H1 (cell line): ENCODE measurements around the gene SUSD5. TPM values are rescaled to one million over a fixed set of nuclear protein-coding genes. Genes with fewer than 3 reads are reported as not detected.

Source experiments
- polyA plus RNA-seq, 7 experiments: library from polyadenylated mRNA; depleted of rRNA in 3 of 7; stranded (reverse) in 5 of 7; unstranded in 2 of 7; fragments of >200 nt in 5 of 7; fragments of 200-250 nt in 2 of 7; gene quantifications; 1 replicate in 5 of 7; 2 replicates in 1 of 7; 4 replicates in 1 of 7; pipeline versions ENCODE4 v1.2.1 to v1.2.3, GENCODE V29; 2011 to 2013; ENCODE audit warnings: missing spikeins in 2 of 7, mixed read lengths in 2 of 7
- total RNA-seq: library from RNA; stranded (reverse); fragmentation: NEBNext Ultra II Directional; extraction: Animal tissue kit (Norgen Biotek cat#: 25700); gene quantifications from 2 replicates; pipeline ENCODE4 v1.2.1, GENCODE V29; 2021
- TF ChIP-seq, protein P1 (sequence below): IDR thresholded peaks from 2 replicates; pipeline ENCODE4 v1.6.1; 2011; ENCODE audit warnings: low read length, improper control_type of control experiment

SUSD5 gene
- total and polyA plus RNA-seq, 2 of the 8 experiments (the other 6 are each of a cell fraction or from before 2014, with no cell fraction given), result 0.92 to 3.3 TPM

DNA sequence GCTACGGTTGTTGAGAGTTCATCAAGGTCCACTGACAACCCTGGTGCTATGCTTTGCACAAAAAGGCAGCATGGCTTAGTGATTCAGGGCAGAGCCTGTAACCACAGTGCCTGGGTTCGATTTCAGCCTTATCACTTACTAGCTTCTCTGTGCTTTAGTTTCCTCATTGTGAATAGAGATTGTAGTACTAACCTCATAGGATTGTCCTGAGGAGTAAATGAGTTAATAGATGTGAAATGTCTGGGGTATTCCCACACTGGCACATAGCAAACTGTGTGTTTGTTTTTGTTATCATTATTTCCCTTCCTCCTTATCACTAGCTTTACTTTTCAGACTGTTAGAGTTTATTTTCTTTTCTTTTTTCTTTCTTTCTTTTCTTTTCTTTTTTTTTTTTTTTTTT is 88.5 kb downstream of the SUSD5 start (continued):
- TF ChIP-seq, protein P1, sequence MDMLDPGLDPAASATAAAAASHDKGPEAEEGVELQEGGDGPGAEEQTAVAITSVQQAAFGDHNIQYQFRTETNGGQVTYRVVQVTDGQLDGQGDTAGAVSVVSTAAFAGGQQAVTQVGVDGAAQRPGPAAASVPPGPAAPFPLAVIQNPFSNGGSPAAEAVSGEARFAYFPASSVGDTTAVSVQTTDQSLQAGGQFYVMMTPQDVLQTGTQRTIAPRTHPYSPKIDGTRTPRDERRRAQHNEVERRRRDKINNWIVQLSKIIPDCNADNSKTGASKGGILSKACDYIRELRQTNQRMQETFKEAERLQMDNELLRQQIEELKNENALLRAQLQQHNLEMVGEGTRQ, result no peak
